TTC549 (cell line): ENCODE data around the gene CTNNA1.
"Not testable (repeated sequence)": the region's sequence is repeated elsewhere in the genome, so short reads cannot be mapped to it uniquely, and the experiment has no call there.

ENCODE experiments used
- FAIRE-seq: peaks from 2 replicates; lab custom pipeline; 2012; peaks lifted over from hg19 to GRCh38; lab: Jason Lieb, UNC

CTNNA1 gene

DNA sequence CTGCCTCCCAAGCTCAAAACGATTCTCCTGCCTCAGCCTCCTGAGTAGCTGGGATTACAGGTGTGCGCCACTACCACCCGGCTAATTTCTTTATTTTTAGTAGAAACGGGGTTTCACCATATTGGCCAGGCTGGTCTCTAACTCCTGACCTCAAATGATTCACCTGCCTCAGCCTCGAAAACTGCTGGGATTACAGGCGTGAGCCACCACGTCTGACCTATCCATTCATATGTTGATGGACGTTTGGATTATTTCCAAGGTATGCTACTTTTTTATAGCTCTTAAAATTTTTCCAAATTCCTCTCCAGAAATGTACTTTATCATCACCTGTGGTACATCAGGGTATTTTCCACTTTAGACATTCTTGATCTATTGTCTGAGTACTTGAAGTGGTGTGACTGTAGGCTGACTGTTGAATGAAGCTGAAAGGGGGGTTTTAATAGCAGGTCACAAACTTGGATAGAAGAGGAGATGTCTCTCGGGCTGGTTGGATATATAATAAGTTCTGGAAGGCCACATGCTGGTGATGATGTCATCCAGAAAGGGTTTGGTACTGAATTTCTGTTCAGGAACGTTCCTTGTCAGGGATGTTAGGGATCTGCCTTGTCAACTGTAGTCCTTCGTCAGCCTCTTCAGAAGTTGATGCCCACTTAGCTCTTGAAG is 7.4 kb downstream of the CTNNA1 start:
- no peak for FAIRE-seq

GRCh38 chr5:138761115-138761514 is 7.9 kb downstream of the CTNNA1 start:
- FAIRE-seq: not testable (repeated sequence)

- FAIRE-seq: not testable (repeated sequence)
Measured at GRCh38 chr5:138761670-138762069, 8.4 kb downstream of the CTNNA1 start.

DNA sequence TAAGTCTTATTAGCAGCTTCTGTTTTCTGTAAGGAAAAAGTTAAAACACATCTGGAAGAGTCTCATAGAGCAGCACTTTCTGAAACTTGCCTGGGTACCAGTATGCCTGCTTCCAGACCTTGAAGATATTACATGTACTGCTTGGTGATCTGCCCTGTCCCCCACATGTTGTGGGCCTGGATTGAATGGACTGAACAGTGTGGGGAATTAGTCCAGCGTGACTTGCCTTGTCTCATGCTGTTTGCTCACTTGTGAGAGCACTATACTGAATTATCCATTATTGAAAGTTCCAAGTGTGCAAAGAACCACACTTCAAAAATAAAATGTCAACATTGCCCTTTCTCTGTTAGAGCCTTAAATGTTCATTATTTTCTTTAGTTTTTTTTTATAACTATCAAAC is 8.9 kb downstream of the CTNNA1 start:
- FAIRE-seq: no peak

GRCh38 chr5:138763037-138763778 is 10.0 kb downstream of the CTNNA1 start:
- FAIRE-seq: no peak

DNA sequence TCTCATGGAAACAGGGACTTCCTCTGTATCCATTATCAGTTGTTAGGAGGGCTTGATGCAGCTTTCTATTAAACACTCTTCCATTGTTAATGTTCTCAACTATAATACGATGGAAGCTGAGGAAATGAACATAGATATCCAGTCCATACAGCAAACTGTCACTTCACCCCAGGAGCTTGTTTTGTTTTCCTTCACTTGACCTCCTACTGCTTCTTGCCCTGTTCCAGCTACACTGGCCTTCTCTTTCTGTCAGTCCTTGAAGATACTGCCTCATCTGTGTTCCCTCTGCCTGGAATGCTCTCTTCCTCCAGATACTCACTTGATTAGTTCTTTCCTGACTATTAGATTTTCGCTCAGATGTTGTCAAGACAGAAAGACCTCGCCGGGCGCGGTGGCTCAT is 17.1 kb downstream of the CTNNA1 start:
- no peak for FAIRE-seq

- no peak for FAIRE-seq
Measured at GRCh38 chr5:138770977-138771376, 17.8 kb downstream of the CTNNA1 start.

- FAIRE-seq: no peak
Measured at GRCh38 chr5:138772986-138773594, 19.9 kb downstream of the CTNNA1 start.

GRCh38 chr5:138773624-138774023 is 20.4 kb downstream of the CTNNA1 start:
- FAIRE-seq: not testable (repeated sequence)

- no peak for FAIRE-seq
Measured at GRCh38 chr5:138775034-138775433, 21.8 kb downstream of the CTNNA1 start.

DNA sequence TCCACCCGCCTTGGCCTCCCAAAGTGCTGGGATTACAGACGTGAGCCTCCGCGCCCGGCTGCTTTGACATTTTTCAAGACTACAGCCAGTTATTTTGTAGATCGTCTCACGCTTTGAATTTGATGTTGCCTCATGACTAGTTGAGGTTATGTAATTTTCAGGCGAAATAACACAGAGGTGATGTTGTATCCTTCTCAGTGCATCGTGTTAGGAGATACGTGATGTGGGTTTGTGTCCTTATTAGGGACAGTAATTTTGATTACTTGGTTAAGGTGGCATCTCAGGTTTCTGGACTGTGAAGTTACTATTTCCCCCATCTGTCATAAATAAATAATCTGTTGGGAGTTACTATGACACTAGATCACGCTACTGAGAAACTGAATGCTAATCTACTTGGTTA is 25.0 kb downstream of the CTNNA1 start:
- FAIRE-seq: no peak

DNA sequence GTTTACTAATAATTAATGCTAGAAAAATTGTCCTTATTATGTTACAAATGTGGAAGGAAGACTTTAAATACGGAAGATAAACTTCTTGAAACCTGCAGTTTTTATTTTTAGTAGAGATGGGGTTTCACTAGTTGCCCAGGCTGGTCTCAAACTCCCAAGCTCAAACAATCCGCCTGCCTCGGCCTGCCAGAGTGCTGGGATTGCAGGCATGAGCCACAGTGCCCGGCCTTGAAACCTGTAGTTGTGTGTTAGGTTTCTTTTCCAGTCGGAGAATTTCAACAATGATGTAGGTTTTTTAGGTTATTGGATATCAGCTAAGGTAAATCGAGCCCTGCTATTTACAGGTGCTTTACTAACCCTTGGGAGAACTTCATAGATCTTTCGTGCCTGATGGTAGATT is 30.8 kb downstream of the CTNNA1 start:
- no peak for FAIRE-seq

GRCh38 chr5:138784590-138784989 is 31.4 kb downstream of the CTNNA1 start:
- no peak for FAIRE-seq

- FAIRE-seq: no peak
Measured at GRCh38 chr5:138789771-138790242, 36.6 kb downstream of the CTNNA1 start.

DNA sequence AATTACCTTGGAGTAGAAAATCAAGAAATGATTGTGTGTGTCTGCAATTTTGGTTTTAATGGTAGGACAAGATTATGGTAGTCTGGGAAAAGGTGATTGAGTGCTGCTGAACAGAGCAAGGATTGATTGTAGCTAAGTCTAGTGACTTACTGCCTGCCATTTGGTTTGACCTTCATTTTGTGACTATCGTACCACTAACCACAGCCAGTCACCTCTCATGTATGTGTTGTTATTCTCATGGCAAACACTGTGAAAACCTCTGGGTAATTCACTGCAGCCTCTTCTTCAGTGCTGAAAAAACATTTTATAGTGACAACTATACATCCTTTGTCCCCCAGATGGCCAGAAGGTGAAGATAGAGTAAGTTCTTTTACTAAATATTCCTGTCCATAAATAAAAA is 37.5 kb downstream of the CTNNA1 start:
- FAIRE-seq: no peak

- FAIRE-seq: no peak
Measured at GRCh38 chr5:138792195-138792790, 39.1 kb downstream of the CTNNA1 start.

- FAIRE-seq: no peak
Measured at GRCh38 chr5:138793575-138793974, 40.4 kb downstream of the CTNNA1 start.

DNA sequence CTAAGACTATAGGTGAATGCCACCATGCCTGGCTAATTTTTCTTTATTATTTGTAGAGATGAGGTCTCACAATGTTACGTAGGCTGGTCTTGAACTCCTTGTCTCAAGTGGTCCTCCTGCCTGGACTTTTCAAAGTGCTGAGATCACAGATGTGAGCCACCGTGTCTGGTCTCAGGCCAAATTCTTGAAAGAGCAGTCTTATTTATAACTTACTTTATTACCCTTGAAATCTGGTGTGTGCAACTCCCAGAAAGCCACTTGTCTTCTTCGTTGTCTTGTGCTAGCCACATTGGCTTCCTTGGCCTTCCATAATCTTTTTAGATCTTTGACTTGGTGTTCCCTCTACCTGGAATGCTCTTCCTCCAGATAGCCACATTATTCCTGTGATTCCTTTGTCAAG is 50.1 kb downstream of the CTNNA1 start:
- no peak for FAIRE-seq

- FAIRE-seq: no peak
Measured at GRCh38 chr5:138803935-138804334, 50.7 kb downstream of the CTNNA1 start.

DNA sequence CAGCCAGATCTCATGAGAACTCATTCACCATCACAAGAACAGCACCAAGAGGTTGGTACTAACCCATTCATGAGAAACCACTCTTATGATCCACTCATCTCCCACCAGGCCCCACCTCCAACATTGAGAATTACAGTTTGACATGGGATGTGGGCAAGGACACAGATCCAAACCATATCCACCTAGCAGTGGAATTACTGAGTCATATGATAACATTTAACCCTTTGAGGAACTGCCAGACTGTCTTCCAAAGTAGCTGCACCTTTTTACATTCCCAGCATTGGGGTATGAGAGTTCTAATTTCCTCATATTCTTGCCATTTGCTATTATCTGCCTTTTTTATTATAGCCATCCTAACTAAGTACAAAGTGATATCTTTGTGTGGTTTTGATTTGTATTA is 51.9 kb downstream of the CTNNA1 start:
- FAIRE-seq: no peak

DNA sequence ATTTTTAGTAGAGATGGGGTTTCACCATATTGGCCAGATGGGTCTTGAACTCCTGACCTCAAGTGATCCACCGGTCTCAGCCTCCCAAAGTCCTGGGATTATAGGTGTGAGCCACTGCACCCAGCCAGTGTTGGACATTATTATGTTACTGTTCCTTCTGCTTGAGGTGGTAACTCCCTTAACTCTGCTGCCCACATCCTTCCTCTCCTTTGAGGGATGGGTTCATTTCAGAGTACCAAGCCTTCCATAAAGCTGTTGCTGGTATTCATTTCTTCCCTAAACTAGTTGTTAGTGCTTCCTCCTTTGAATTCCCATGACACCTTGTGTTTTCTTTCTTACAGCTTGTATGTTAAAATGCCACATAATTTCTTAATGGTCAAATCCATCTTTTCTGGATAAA is 54.0 kb downstream of the CTNNA1 start:
- no peak for FAIRE-seq

DNA sequence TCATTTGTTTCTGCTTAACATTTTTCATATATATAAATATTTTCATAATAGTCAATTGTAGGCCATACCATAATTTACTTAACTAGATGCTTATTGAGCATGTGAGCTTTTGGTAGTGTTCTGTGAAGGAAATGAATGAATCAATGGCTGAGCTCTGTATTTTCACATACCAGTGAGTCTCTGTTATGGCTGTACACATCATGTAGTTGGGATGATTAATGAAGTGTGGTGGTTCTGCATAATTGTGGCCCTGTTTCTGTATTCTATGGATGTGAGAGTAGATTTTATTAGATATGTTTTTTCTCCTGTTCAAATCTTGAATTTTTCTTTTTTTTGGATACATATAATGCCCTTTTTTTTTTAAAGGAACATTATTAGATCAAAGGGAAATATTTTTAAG is 56.2 kb downstream of the CTNNA1 start:
- no peak for FAIRE-seq

- not testable (repeated sequence) for FAIRE-seq
Measured at GRCh38 chr5:138810861-138811260, 57.6 kb downstream of the CTNNA1 start.
